ENCODE measurements around the gene SLC35A4.

Gene SLC35A4

GRCh38 chr5:140564196-140565023, at the start of gene SLC35A4, which contains the start of gene APBB3:
SLC35A4 (plus strand) TSS chr5:140564828; CDS start chr5:140567170, 2,342 bp downstream.
APBB3 (minus strand) TSS chr5:140564598; CDS start chr5:140564245, 353 bp downstream.
- peak; percentile 99 for DNase-seq

GRCh38 chr5:140524003-140524402, 40.6 kb upstream of the SLC35A4 start:
- DNase-seq, result no peak

- no peak for DNase-seq
These were observed 24.4 kb upstream of the SLC35A4 start for GRCh38 chr5:140540227-140540626.

- DNase-seq, result no peak
These were observed 21.7 kb upstream of the SLC35A4 start for GRCh38 chr5:140542972-140543371.

GRCh38 chr5:140544986-140545385, 19.6 kb upstream of the SLC35A4 start:
- no peak for DNase-seq

- DNase-seq, result no peak
These were observed 19.0 kb upstream of the SLC35A4 start for GRCh38 chr5:140545606-140546005.

GRCh38 chr5:140546851-140547507, 17.6 kb upstream of the SLC35A4 start:
- DNase-seq, result peak; percentile 10

GRCh38 chr5:140547508-140548299, 16.9 kb upstream of the SLC35A4 start, which contains the start of gene EIF4EBP3:
EIF4EBP3 (plus strand) TSS chr5:140547662; CDS start chr5:140547738, 76 bp downstream.
- DNase-seq, result peak; percentile 96

- no peak for DNase-seq
These were observed 16.3 kb upstream of the SLC35A4 start for GRCh38 chr5:140548300-140548688.

GRCh38 chr5:140548791-140549190, 15.8 kb upstream of the SLC35A4 start:
- no peak for DNase-seq

- DNase-seq, result peak; percentile 83
These were observed 15.1 kb upstream of the SLC35A4 start for GRCh38 chr5:140549237-140550144.

GRCh38 chr5:140550147-140551079, 14.2 kb upstream of the SLC35A4 start:
- DNase-seq, result no peak

- no peak for DNase-seq
These were observed 12.8 kb upstream of the SLC35A4 start for GRCh38 chr5:140551872-140552271.

GRCh38 chr5:140553657-140554056, 11.0 kb upstream of the SLC35A4 start:
- peak; percentile 46 for DNase-seq

- peak; percentile 52 for DNase-seq
These were observed 10.2 kb upstream of the SLC35A4 start for GRCh38 chr5:140554454-140554853.

- DNase-seq, result peak; percentile 35
These were observed 8.8 kb upstream of the SLC35A4 start for GRCh38 chr5:140555747-140556312.

GRCh38 chr5:140556438-140556837, 8.2 kb upstream of the SLC35A4 start:
- peak; percentile 60 for DNase-seq

GRCh38 chr5:140557136-140557805, 7.4 kb upstream of the SLC35A4 start, which contains the start of gene SRA1:
SRA1 (minus strand) TSS chr5:140557473; CDS start chr5:140557452, 21 bp downstream.
- DNase-seq, result peak; percentile 97

GRCh38 chr5:140557965-140558364, 6.7 kb upstream of the SLC35A4 start:
- DNase-seq, result no peak

- DNase-seq, result no peak
These were observed 6.1 kb upstream of the SLC35A4 start for GRCh38 chr5:140558542-140558941.

Measured in suppressor macrophage treated with lipopolysaccharide for 4 hours (primary cell).